Caco-2 (cell line): Measurements from ENCODE around the gene SRPRB. TPM values are rescaled to one million over a fixed set of nuclear protein-coding genes. Genes with fewer than 3 reads are reported as not detected.
A peak's percentile ranks its signal among the peaks of the same experiment; 100 is the strongest.

Experiments used
- Bru-seq: library from RNA; stranded (reverse); fragments of 400-500 nt; gene quantifications from one replicate; lab custom pipeline; 2021; lab: Mats Ljungman, UMichigan
- BruChase-seq, 2 experiments: library from RNA; stranded (reverse); fragments of 400-500 nt; gene quantifications; one replicate each; lab custom pipeline; 2021; lab: Mats Ljungman, UMichigan
- BruUV-seq: library from RNA; stranded (reverse); fragments of 400-500 nt; replicated peaks from 2 replicates; lab custom pipeline; 2021; lab: Mats Ljungman, UMichigan
- CTCF ChIA-PET: fragments of 300-600 bp; sonication (Branson Sonifier 250); formaldehyde crosslinking; loops from one replicate; lab custom pipeline; 2022; ENCODE audit warnings: antibody characterized with exemption; lab: Charles Lee
- POLR2A ChIA-PET: fragments of 300-600 bp; sonication (Branson Sonifier 250); formaldehyde crosslinking; loops from one replicate; lab custom pipeline; 2022; ENCODE audit warnings: antibody characterized with exemption; lab: Charles Lee
- DNase-seq, 2 experiments: peaks; one replicate each; pipeline versions ENCODE4 v3.0.0 to v3.0.0-alpha.2; 2020 to 2022
- H3K27me3 ChIP-seq: replicated peaks from 2 replicates; pipeline ENCODE4 v1.6.0; 2011; ENCODE audit warnings: low read length; ENCODE audit not compliant: control insufficient read depth, insufficient read depth
- H3K36me3 ChIP-seq: 2 replicates; pipeline ENCODE4 v1.5.1; 2011; ENCODE audit warnings: low read length; ENCODE audit not compliant: control insufficient read depth, insufficient read depth
- H3K4me1 ChIP-seq: fragments of 250-450 bp; sonication (Bioruptor Pico); 2 replicates; pipeline ENCODE4 v1.5.1; 2020; ENCODE audit warnings: mild to moderate bottlenecking
- H3K4me3 ChIP-seq: 2 replicates; pipeline ENCODE4 v1.5.1; 2011; ENCODE audit warnings: low read depth, mild to moderate bottlenecking, control low read depth, low read length
- H3K9me3 ChIP-seq: fragments of 250-450 bp; sonication (Bioruptor Pico); 2 replicates; pipeline ENCODE4 v1.5.1; 2020; ENCODE audit warnings: mild to moderate bottlenecking, moderate library complexity
- H3K27ac Mint-ChIP-seq: one replicate; pipeline ENCODE4 v1.8.0; 2022; ENCODE audit warnings: mixed read lengths; ENCODE audit not compliant: unreplicated experiment
- H3K27me3 Mint-ChIP-seq: one replicate; pipeline ENCODE4 v1.8.0; 2022; ENCODE audit warnings: mixed read lengths; ENCODE audit not compliant: insufficient read depth, unreplicated experiment
- H3K36me3 Mint-ChIP-seq: one replicate; pipeline ENCODE4 v1.8.0; 2022; ENCODE audit warnings: mild to moderate bottlenecking, mixed read lengths; ENCODE audit not compliant: insufficient read depth, unreplicated experiment
- H3K4me1 Mint-ChIP-seq: one replicate; pipeline ENCODE4 v1.8.0; 2022; ENCODE audit warnings: low read depth, mixed read lengths; ENCODE audit not compliant: unreplicated experiment
- H3K4me3 Mint-ChIP-seq: one replicate; pipeline ENCODE4 v1.8.0; 2022; ENCODE audit warnings: mild to moderate bottlenecking, moderate library complexity, mixed read lengths; ENCODE audit not compliant: unreplicated experiment
- H3K9me3 Mint-ChIP-seq: one replicate; pipeline ENCODE4 v1.8.0; 2022; ENCODE audit warnings: mixed read lengths; ENCODE audit not compliant: unreplicated experiment
- intact Hi-C: fragments of 100-400 bp; cut with micrococcal nuclease; formaldehyde crosslinking; loops from one replicate; pipeline ENCODE4 v1.10.0; 2022; ENCODE audit not compliant: unreplicated experiment
- long read RNA-seq: library from polyadenylated mRNA; stranded (forward); transcript quantifications from one replicate; pipeline ENCODE4 v2.0.0, GENCODE V29; 2022
- total RNA-seq: library from RNA; stranded (reverse); gene quantifications from 2 replicates; pipeline ENCODE4 v1.2.3, GENCODE V29; 2022
- TF ChIP-seq, protein P1 (sequence below), 2 experiments: fragments of 200-600 bp in 1 of 2; IDR thresholded peaks; 1 replicate in 1 of 2; 2 replicates in 1 of 2; pipeline versions ENCODE4 v1.5.1 to v1.8.0; 2011 to 2022; ENCODE audit warnings: antibody characterized with exemption in 1 of 2, control low read depth in 1 of 2, inconsistent platforms in 1 of 2, low read depth in 1 of 2, low read length in 1 of 2, mild to moderate bottlenecking in 1 of 2, moderate library complexity in 1 of 2; ENCODE audit not compliant: insufficient read depth in 1 of 2, severe bottlenecking in 1 of 2, unreplicated experiment in 1 of 2

Gene SRPRB, protein sequence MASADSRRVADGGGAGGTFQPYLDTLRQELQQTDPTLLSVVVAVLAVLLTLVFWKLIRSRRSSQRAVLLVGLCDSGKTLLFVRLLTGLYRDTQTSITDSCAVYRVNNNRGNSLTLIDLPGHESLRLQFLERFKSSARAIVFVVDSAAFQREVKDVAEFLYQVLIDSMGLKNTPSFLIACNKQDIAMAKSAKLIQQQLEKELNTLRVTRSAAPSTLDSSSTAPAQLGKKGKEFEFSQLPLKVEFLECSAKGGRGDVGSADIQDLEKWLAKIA
- total RNA-seq (83.0 and 87.3 TPM in 2 replicates), Bru-seq, nascent RNA (percentile 82 among the genes with signal in this experiment), BruChase-seq, experiment 1, labeled RNA remaining after a 2-hour chase (percentile 85 among the genes with signal in this experiment), BruChase-seq, experiment 2, labeled RNA remaining after a 6-hour chase (percentile 92 among the genes with signal in this experiment)
- long read RNA-seq, partial matches to known transcripts: 142 of 146 reads
- long read RNA-seq, other reads (novel, unspliced or antisense): 4 of 146 reads

DNA sequence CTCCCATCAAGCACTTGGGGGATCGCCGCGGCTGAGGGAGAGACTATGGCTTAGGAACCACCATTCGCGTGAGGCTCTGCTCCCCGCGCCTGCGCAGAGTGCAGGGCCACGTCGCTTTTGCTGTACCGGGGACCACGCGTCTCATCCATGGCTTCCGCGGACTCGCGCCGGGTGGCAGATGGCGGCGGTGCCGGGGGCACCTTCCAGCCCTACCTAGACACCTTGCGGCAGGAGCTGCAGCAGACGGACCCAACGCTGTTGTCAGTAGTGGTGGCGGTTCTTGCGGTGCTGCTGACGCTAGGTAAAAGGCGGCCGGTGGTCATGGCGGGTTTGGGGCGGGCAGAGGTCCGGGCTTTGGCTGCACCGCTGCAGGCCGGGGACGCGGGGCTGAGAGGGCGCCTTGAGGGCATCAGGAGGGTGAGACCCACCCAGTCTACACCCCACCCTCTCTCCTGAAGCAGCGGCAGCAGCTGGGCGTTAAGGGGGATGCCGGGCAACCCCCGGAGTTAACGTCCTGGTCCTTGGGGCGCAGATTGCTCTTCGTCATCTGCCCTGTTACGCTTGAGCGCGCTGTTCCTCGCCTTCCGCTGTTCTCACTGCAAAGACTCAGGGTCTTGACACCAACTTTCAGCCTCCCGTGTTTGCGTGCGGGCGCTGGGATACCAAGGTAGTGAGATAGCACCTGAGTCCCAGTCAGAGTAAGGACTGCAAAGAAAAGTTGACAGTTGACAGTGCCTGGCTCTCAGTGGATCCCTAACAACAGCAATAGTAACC is at the start of gene SRPRB:
Gene SRPRB, plus strand, starts transcription at position 114 of the 774 bp plus-strand sequence. Its CDS starts 34 bp downstream, at position 148.
- no peaks in the 10 kb centered on the region for H3K27me3 Mint-ChIP-seq
- H3K4me3 Mint-ChIP-seq: peak within 1 kb of the TSS; percentile 93
- H3K4me1 Mint-ChIP-seq: peaks cover 8% of the 10 kb centered on the region
- peaks cover 33% of the 10 kb centered on the region for H3K36me3 Mint-ChIP-seq
- no peaks in the 10 kb centered on the region for H3K27me3 ChIP-seq
- intact Hi-C loops: loop anchor here (1.0 to 5.0 kb wide), 2 partner anchors 74 to 144 kb away; no protein-coding TSS in a partner anchor
- H3K9me3 Mint-ChIP-seq: no peaks in the 10 kb centered on the region
- no TSS peak for BruUV-seq
- H3K4me1 ChIP-seq: no peaks in the 10 kb centered on the region
- TF ChIP-seq, protein P1, sequence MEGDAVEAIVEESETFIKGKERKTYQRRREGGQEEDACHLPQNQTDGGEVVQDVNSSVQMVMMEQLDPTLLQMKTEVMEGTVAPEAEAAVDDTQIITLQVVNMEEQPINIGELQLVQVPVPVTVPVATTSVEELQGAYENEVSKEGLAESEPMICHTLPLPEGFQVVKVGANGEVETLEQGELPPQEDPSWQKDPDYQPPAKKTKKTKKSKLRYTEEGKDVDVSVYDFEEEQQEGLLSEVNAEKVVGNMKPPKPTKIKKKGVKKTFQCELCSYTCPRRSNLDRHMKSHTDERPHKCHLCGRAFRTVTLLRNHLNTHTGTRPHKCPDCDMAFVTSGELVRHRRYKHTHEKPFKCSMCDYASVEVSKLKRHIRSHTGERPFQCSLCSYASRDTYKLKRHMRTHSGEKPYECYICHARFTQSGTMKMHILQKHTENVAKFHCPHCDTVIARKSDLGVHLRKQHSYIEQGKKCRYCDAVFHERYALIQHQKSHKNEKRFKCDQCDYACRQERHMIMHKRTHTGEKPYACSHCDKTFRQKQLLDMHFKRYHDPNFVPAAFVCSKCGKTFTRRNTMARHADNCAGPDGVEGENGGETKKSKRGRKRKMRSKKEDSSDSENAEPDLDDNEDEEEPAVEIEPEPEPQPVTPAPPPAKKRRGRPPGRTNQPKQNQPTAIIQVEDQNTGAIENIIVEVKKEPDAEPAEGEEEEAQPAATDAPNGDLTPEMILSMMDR (IDR thresholded peaks at IDR 0.05; ENCODE audit: insufficient read depth in 1 of 2, low read depth in 1 of 2, low read length in 1 of 2, severe bottlenecking in 1 of 2, unreplicated experiment in 1 of 2): no peak
- peak within 1 kb of the TSS; percentile 60 for H3K4me3 ChIP-seq
- DNase-seq: peak; percentile 95
- no peaks in the 10 kb centered on the region for H3K36me3 ChIP-seq
- POLR2A ChIA-PET: no interaction called here
- CTCF ChIA-PET: no interaction called here
- peak within 1 kb of the TSS; percentile 93 for H3K27ac Mint-ChIP-seq
- H3K9me3 ChIP-seq: no peaks in the 10 kb centered on the region

DNA sequence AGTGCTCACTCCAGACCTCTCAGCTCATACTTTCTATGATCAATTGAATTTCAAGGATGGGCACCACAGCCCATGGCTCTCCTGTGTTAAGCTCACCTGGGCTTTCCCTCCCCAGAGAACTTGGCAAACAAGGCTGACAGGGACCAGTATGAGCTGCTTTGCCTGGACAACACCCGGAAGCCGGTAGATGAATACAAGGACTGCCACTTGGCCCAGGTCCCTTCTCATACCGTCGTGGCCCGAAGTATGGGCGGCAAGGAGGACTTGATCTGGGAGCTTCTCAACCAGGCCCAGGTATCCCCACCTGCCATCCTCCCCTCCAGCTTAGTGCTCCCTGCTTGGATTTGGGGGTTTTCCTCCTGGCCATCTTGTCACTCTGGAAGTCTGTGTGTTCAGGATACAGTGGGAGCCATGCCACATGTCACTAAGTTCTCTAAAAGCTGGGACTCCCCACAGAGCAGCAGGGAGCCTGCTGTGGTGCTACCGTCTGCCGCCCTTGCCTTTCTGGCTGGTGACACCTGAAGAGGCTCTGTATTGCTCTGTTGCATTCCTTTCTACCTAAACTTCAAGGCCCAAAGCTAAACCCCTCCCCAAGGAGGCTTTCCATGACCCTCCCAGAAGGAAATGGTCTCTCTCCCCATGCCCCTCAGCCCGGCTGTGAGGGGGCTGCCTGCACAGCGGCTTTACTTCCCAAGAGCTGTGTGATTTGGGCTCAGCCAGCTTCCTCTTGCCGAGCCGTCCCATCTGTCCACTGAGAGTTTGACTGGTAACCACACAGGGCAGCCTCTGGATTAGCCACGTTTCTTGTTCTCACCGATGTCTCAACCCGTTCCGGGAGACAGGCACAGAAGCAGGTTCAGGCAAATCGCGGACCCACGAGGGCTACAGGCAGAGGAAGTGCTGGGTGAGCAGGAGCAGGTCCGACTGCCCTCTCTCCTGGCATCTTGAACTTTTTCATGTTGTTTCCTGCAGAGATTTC is 48.6 kb upstream of the SRPRB start:
- POLR2A ChIA-PET: no interaction called here
- CTCF ChIA-PET: no interaction called here

More for the DNA sequence above, 48.6 kb upstream of the SRPRB start:
- intact Hi-C loops: no loop called here
- no peaks in the 10 kb centered on the region for H3K9me3 Mint-ChIP-seq
- Histone ChIP-seq H3K36me3 (no peaks in the 10 kb centered on the region), H3K4me1 (no peaks in the 10 kb centered on the region), H3K4me3 (no peak overlapping the region), H3K9me3 (0 out of 2 replicates have a peak, but pooled peaks cover 4% of the 10 kb centered on the region), H3K27me3 (no peaks in the 10 kb centered on the region)
- no TSS peak for BruUV-seq
- H3K27ac Mint-ChIP-seq: no peak overlapping the region
- TF ChIP-seq, protein P1 (IDR thresholded peaks at IDR 0.05; ENCODE audit: insufficient read depth in 1 of 2, low read depth in 1 of 2, low read length in 1 of 2, severe bottlenecking in 1 of 2, unreplicated experiment in 1 of 2): no peak
- H3K4me3 Mint-ChIP-seq: no peak overlapping the region
- no peak for DNase-seq
- H3K4me1 Mint-ChIP-seq: no peaks in the 10 kb centered on the region
- H3K36me3 Mint-ChIP-seq: no peaks in the 10 kb centered on the region
- H3K27me3 Mint-ChIP-seq: no peaks in the 10 kb centered on the region
